Sigmoid colon (tissue), 4 donors: ENCODE measurements around the gene MTA3.

Experiments used
- CTCF ChIP-seq, 4 experiments: fragments of 450-650 bp in 3 of 4; fragments of 200-600 bp in 1 of 4; IDR thresholded peaks; one replicate each; pipeline ENCODE4 v1.5.1; 2016 to 2019; ENCODE audit warnings: antibody characterized with exemption in 4 of 4, mild to moderate bottlenecking in 3 of 4, moderate library complexity in 2 of 4
- EP300 ChIP-seq, 4 donors: sonication (generic); formaldehyde crosslinking; IDR thresholded peaks; one replicate each; pipeline ENCODE4 v1.6.1; 2017; ENCODE audit warnings: antibody characterized with exemption in 4 of 4
- POLR2A ChIP-seq, 2 donors: fragments of 450-650 bp; IDR thresholded peaks; one replicate each; pipeline ENCODE4 v1.6.1; 2016; ENCODE audit warnings: antibody characterized with exemption in 2 of 2, mild to moderate bottlenecking in 2 of 2, moderate library complexity in 2 of 2

DNA sequence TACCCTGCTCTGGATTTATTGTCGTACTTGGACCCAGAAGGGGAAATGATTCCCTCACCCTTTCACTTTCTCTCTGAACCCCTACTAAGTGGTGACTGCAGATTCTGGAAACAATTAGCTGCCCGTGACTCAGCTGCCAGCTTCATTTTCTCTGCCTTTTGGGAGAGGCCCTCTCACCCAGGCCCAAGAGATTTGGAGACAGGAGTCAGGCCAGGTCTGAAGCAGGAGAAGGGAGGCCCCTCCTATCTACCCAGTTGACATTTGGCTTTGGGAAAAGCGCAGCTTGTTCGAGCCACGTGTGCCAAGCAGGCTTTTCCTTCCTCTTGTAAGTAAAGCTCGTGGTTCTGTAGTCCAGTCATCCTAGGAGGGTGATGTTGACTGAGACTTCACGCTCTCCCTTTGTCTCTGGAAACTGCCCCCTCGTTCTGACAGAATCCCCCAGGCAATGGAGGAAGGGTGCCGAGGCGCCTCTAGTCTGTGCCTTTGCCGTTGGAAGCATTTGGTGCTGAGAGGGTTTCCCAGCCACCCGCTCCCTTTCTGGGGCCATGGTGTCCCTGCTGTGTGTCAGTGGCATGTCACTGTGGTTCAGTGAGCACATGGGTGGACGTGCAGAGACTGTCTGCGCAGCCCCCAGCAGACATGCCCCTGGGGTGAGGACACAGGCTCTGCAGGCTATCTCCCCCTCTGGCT lies 186.9 kb downstream of the MTA3 start:
- TF ChIP-seq CTCF (IDR thresholded peaks at IDR 0.05), result no peak
- TF ChIP-seq POLR2A (IDR thresholded peaks at IDR 0.05), result no peak
- TF ChIP-seq EP300 (IDR thresholded peaks at IDR 0.05), result no peak
